ENCODE data around the gene ANXA5. TPM values are rescaled to one million over a fixed set of nuclear protein-coding genes. Genes with fewer than 3 reads are reported as not detected.
A peak's percentile ranks its signal among the peaks of the same experiment; 100 is the strongest.

The ANXA5 gene
- total RNA-seq, 1 donor from 2014 or later, result 682 TPM

GRCh38 chr4:121674191-121674590 is 22.6 kb downstream of the ANXA5 start:
- DNase-seq (ENCODE audit: low read depth) (no peak), FAIRE-seq (no peak)
- Histone ChIP-seq H3K4me3 (ENCODE audit: insufficient read depth, low read depth, low read length) (no peak overlapping the region), H3K36me3 (ENCODE audit: insufficient read depth, low read length) (peaks cover 84% of the 10 kb centered on the region), H2AFZ (ENCODE audit: low read depth, low read length) (no peak overlapping the region), H3K79me2 (ENCODE audit: insufficient read depth, low read length) (peaks cover 56% of the 10 kb centered on the region), H3K27me3 (ENCODE audit: insufficient read depth, low read length) (no peaks in the 10 kb centered on the region), H3K4me2 (ENCODE audit: low read length) (no peak overlapping the region), H3K4me1 (ENCODE audit: insufficient read depth, low read length) (peaks cover 19% of the 10 kb centered on the region), H4K20me1 (ENCODE audit: insufficient read depth, low read length) (peaks cover 56% of the 10 kb centered on the region), H3K9ac (ENCODE audit: low read length) (no peak overlapping the region), H3K27ac (ENCODE audit: low read depth, low read length) (no peak overlapping the region), H3K9me3 (ENCODE audit: insufficient read depth, low read depth, low read length) (no peaks in the 10 kb centered on the region)
- TF ChIP-seq CTCF (IDR thresholded peaks at IDR 0.05; ENCODE audit: insufficient read depth, low read depth, low read length) (no peak), EZH2 (IDR thresholded peaks at IDR 0.05; ENCODE audit: insufficient read depth, low read length) (no peak)
- peaks cover 57% of the 10 kb centered on the region for H3K4me1 Mint-ChIP-seq (ENCODE audit: low read depth, unreplicated experiment)
- H3K4me3 Mint-ChIP-seq (ENCODE audit: unreplicated experiment), result no peak overlapping the region
- peaks cover 14% of the 10 kb centered on the region for H3K36me3 Mint-ChIP-seq (ENCODE audit: low read depth, unreplicated experiment)
- H3K27ac Mint-ChIP-seq (ENCODE audit: unreplicated experiment), result no peak overlapping the region
- H3K9me3 Mint-ChIP-seq (ENCODE audit: unreplicated experiment), result no peaks in the 10 kb centered on the region
- H3K27me3 Mint-ChIP-seq (ENCODE audit: low read depth, unreplicated experiment), result no peaks in the 10 kb centered on the region

GRCh38 chr4:121669163-121669550 is 27.6 kb downstream of the ANXA5 start:
- H3K9ac ChIP-seq (ENCODE audit: low read length), result peak overlapping the region; percentile 58
- DNase-seq (ENCODE audit: low read depth) (peak; percentile 71), FAIRE-seq (peak; percentile 88)
- H3K27me3 Mint-ChIP-seq (ENCODE audit: low read depth, unreplicated experiment), result no peaks in the 10 kb centered on the region
- H3K27me3 ChIP-seq (ENCODE audit: insufficient read depth, low read length), result no peaks in the 10 kb centered on the region
- peak overlapping the region; percentile 35 for H3K27ac Mint-ChIP-seq (ENCODE audit: unreplicated experiment)
- peaks cover 23% of the 10 kb centered on the region for H4K20me1 ChIP-seq (ENCODE audit: insufficient read depth, low read length)
- H3K9me3 Mint-ChIP-seq (ENCODE audit: unreplicated experiment), result no peaks in the 10 kb centered on the region
- H3K9me3 ChIP-seq (ENCODE audit: insufficient read depth, low read depth, low read length), result no peaks in the 10 kb centered on the region
- peak overlapping the region; percentile 88 for H3K27ac ChIP-seq (ENCODE audit: low read depth, low read length)
- peaks cover 66% of the 10 kb centered on the region for H3K36me3 ChIP-seq (ENCODE audit: insufficient read depth, low read length)
- TF ChIP-seq EZH2 (IDR thresholded peaks at IDR 0.05; ENCODE audit: insufficient read depth, low read length) (no peak), CTCF (IDR thresholded peaks at IDR 0.05; ENCODE audit: insufficient read depth, low read depth, low read length) (no peak)
- H2AFZ ChIP-seq (ENCODE audit: low read depth, low read length), result no peak overlapping the region
- peaks cover 14% of the 10 kb centered on the region for H3K36me3 Mint-ChIP-seq (ENCODE audit: low read depth, unreplicated experiment)
- peaks cover 22% of the 10 kb centered on the region for H3K79me2 ChIP-seq (ENCODE audit: insufficient read depth, low read length)
- H3K4me3 Mint-ChIP-seq (ENCODE audit: unreplicated experiment), result no peak overlapping the region
- H3K4me3 ChIP-seq (ENCODE audit: insufficient read depth, low read depth, low read length), result peak overlapping the region; percentile 4
- H3K4me2 ChIP-seq (ENCODE audit: low read length), result peak overlapping the region; percentile 69
- peaks cover 28% of the 10 kb centered on the region for H3K4me1 ChIP-seq (ENCODE audit: insufficient read depth, low read length)
- H3K4me1 Mint-ChIP-seq (ENCODE audit: low read depth, unreplicated experiment), result peaks cover 45% of the 10 kb centered on the region

- H3K4me2 ChIP-seq (ENCODE audit: low read length), result peak overlapping the region; percentile 69
- peak overlapping the region; percentile 4 for H3K4me3 ChIP-seq (ENCODE audit: insufficient read depth, low read depth, low read length)
- peak overlapping the region; percentile 58 for H3K9ac ChIP-seq (ENCODE audit: low read length)
Measured at GRCh38 chr4:121668368-121669162, 28.2 kb downstream of the ANXA5 start.

More at GRCh38 chr4:121668368-121669162, 28.2 kb downstream of the ANXA5 start:
- H3K36me3 Mint-ChIP-seq (ENCODE audit: low read depth, unreplicated experiment), result peaks cover 14% of the 10 kb centered on the region
- H3K79me2 ChIP-seq (ENCODE audit: insufficient read depth, low read length), result peaks cover 22% of the 10 kb centered on the region
- FAIRE-seq (peak; percentile 96), DNase-seq (ENCODE audit: low read depth) (peak; percentile 99)
- no peaks in the 10 kb centered on the region for H3K9me3 Mint-ChIP-seq (ENCODE audit: unreplicated experiment)
- H3K36me3 ChIP-seq (ENCODE audit: insufficient read depth, low read length), result peaks cover 66% of the 10 kb centered on the region
- H3K27me3 Mint-ChIP-seq (ENCODE audit: low read depth, unreplicated experiment), result no peaks in the 10 kb centered on the region
- peaks cover 45% of the 10 kb centered on the region for H3K4me1 Mint-ChIP-seq (ENCODE audit: low read depth, unreplicated experiment)
- no peaks in the 10 kb centered on the region for H3K9me3 ChIP-seq (ENCODE audit: insufficient read depth, low read depth, low read length)
- no peak overlapping the region for H3K4me3 Mint-ChIP-seq (ENCODE audit: unreplicated experiment)
- H4K20me1 ChIP-seq (ENCODE audit: insufficient read depth, low read length), result peaks cover 23% of the 10 kb centered on the region
- no peaks in the 10 kb centered on the region for H3K27me3 ChIP-seq (ENCODE audit: insufficient read depth, low read length)
- peak overlapping the region; percentile 88 for H3K27ac ChIP-seq (ENCODE audit: low read depth, low read length)
- H3K27ac Mint-ChIP-seq (ENCODE audit: unreplicated experiment), result peak overlapping the region; percentile 35
- H3K4me1 ChIP-seq (ENCODE audit: insufficient read depth, low read length), result peaks cover 28% of the 10 kb centered on the region
- TF ChIP-seq CTCF (IDR thresholded peaks at IDR 0.05; ENCODE audit: insufficient read depth, low read depth, low read length), result no peak
- no peak for TF ChIP-seq EZH2 (IDR thresholded peaks at IDR 0.05; ENCODE audit: insufficient read depth, low read length)
- no peak overlapping the region for H2AFZ ChIP-seq (ENCODE audit: low read depth, low read length)
